Neuronal stem cell (in vitro differentiated cells): ENCODE data around the gene COQ3.

Experiments used
- DNase-seq: peaks from one replicate; pipeline ENCODE4 v3.0.0-alpha.2; 2013; ENCODE audit warnings: low spot score
- H2AFZ ChIP-seq: one replicate; pipeline ENCODE4 v1.6.1; 2013; ENCODE audit warnings: mild to moderate bottlenecking, low read length, inconsistent platforms
- H2AK5ac ChIP-seq: 2 replicates; pipeline ENCODE4 v1.6.1; 2013; ENCODE audit warnings: low read depth, mild to moderate bottlenecking, inconsistent platforms, low read length, moderate library complexity, mixed read lengths
- H2BK120ac ChIP-seq: 2 replicates; pipeline ENCODE4 v1.6.1; 2013; ENCODE audit warnings: low read depth, mild to moderate bottlenecking, inconsistent platforms, low read length, moderate library complexity, mixed read lengths
- H2BK12ac ChIP-seq: one replicate; pipeline ENCODE4 v1.6.1; 2013; ENCODE audit warnings: low read length, inconsistent platforms
- H2BK15ac ChIP-seq: 2 replicates; pipeline ENCODE4 v1.6.1; 2013; ENCODE audit warnings: mild to moderate bottlenecking, low read length, inconsistent platforms, mixed read lengths
- H2BK5ac ChIP-seq: one replicate; pipeline ENCODE4 v1.6.1; 2013; ENCODE audit warnings: inconsistent platforms, mild to moderate bottlenecking, low read length, moderate library complexity
- H3K14ac ChIP-seq: one replicate; pipeline ENCODE4 v1.6.1; 2013; ENCODE audit warnings: low read length, inconsistent platforms
- H3K18ac ChIP-seq: 2 replicates; pipeline ENCODE4 v1.6.1; 2013; ENCODE audit warnings: low read length, inconsistent platforms
- H3K23ac ChIP-seq: 2 replicates; pipeline ENCODE4 v1.6.1; 2013; ENCODE audit warnings: low read depth, mild to moderate bottlenecking, mixed read lengths, low read length, inconsistent platforms; ENCODE audit not compliant: poor library complexity
- H3K27ac ChIP-seq: replicated peaks from 3 replicates; pipeline ENCODE4 v1.5.1; 2013; ENCODE audit warnings: low read length, inconsistent platforms
- H3K27me3 ChIP-seq, 3 experiments: 2 replicates each; pipeline ENCODE4 v1.6.1; 2013; ENCODE audit warnings: low read length in 3 of 3, mild to moderate bottlenecking in 2 of 3, inconsistent platforms in 1 of 3, low read depth in 1 of 3, mixed read lengths in 1 of 3, moderate library complexity in 1 of 3; ENCODE audit not compliant: control insufficient read depth in 3 of 3, insufficient read depth in 3 of 3
- H3K36me3 ChIP-seq, 2 donors: replicated peaks in 1 of 2; 2 replicates each; pipeline ENCODE4 v1.6.1; 2013; ENCODE audit warnings: low read length in 2 of 2; ENCODE audit not compliant: control insufficient read depth in 2 of 2, insufficient read depth in 2 of 2
- H3K4ac ChIP-seq: 2 replicates; pipeline ENCODE4 v1.6.1; 2013; ENCODE audit warnings: inconsistent platforms, mild to moderate bottlenecking, low read length, moderate library complexity
- H3K4me1 ChIP-seq, 2 donors: 1 replicate in 1 of 2; 2 replicates in 1 of 2; pipeline ENCODE4 v1.6.1; 2013; ENCODE audit warnings: low read length in 2 of 2, low read depth in 1 of 2; ENCODE audit not compliant: control insufficient read depth in 2 of 2, insufficient read depth in 1 of 2
- H3K4me2 ChIP-seq: one replicate; pipeline ENCODE4 v1.6.1; 2013; ENCODE audit warnings: mild to moderate bottlenecking, low read length, inconsistent platforms; ENCODE audit not compliant: insufficient read depth, poor library complexity, severe bottlenecking
- H3K4me3 ChIP-seq, 2 donors: 2 replicates each; pipeline ENCODE4 v1.5.1; 2013; ENCODE audit warnings: low read length in 2 of 2, mild to moderate bottlenecking in 2 of 2, inconsistent platforms in 1 of 2, moderate library complexity in 1 of 2
- H3K79me1 ChIP-seq: one replicate; pipeline ENCODE4 v1.6.1; 2013; ENCODE audit warnings: low read depth, mild to moderate bottlenecking, inconsistent platforms, low read length, moderate library complexity
- H3K9ac ChIP-seq: one replicate; pipeline ENCODE4 v1.6.1; 2013; ENCODE audit warnings: mild to moderate bottlenecking, low read depth, low read length, inconsistent platforms; ENCODE audit not compliant: poor library complexity
- H3K9me3 ChIP-seq, 2 donors: replicated peaks in 1 of 2; 2 replicates each; pipeline versions ENCODE3 to v1.6.1; 2013; ENCODE audit warnings: low read length in 2 of 2, mild to moderate bottlenecking in 2 of 2, inconsistent platforms in 1 of 2, low read depth in 1 of 2, mixed read lengths in 1 of 2, moderate library complexity in 1 of 2; ENCODE audit not compliant: control insufficient read depth in 2 of 2, insufficient read depth in 1 of 2
- H4K8ac ChIP-seq: one replicate; pipeline ENCODE4 v1.6.1; 2013; ENCODE audit warnings: low read depth, mild to moderate bottlenecking, inconsistent platforms, low read length, moderate library complexity
- H4K91ac ChIP-seq: one replicate; pipeline ENCODE4 v1.6.1; 2013; ENCODE audit warnings: low read length, low read depth, mild to moderate bottlenecking, inconsistent platforms; ENCODE audit not compliant: poor library complexity
- WGBS, 2 donors: extraction: QIAGEN DNeasy Blood & Tissue Kit; methylation state at CpG; one replicate each; pipeline ENCODE4 v1.1.7; 2013; ENCODE audit warnings: missing lambda C conversion rate in 2 of 2, mixed read lengths in 1 of 2; ENCODE audit not compliant: insufficient read length in 2 of 2, insufficient replicate concordance in 1 of 2; ENCODE audit errors: extremely low coverage in 2 of 2; 5-methylcytosine and 5-hydroxymethylcytosine counted together

COQ3 gene

GRCh38 chr6:99415446-99415845, 21.5 kb upstream of the COQ3 start:
- H2BK12ac ChIP-seq = no peak overlapping the region
- no peak overlapping the region for H2BK5ac ChIP-seq
- H3K36me3 ChIP-seq = peaks cover 4 to 68% of the 10 kb centered on the region in 2 donors
- no peak overlapping the region for H4K91ac ChIP-seq
- H3K27ac ChIP-seq = no peak overlapping the region
- H3K9ac ChIP-seq = no peak overlapping the region
- no peak for DNase-seq
- no peak overlapping the region for H3K18ac ChIP-seq
- no peak overlapping the region for H3K14ac ChIP-seq
- no peak overlapping the region for H3K4me3 ChIP-seq
- no peak overlapping the region for H2AK5ac ChIP-seq
- peaks cover 1% of the 10 kb centered on the region for H3K79me1 ChIP-seq
- no peaks in the 10 kb centered on the region for H3K27me3 ChIP-seq
- peaks cover 2 to 4% of the 10 kb centered on the region in 2 donors for H3K4me1 ChIP-seq
- no peak overlapping the region for H2BK15ac ChIP-seq
- H2AFZ ChIP-seq = no peak overlapping the region
- H4K8ac ChIP-seq = no peak overlapping the region
- H3K4me2 ChIP-seq = no peak overlapping the region
- H3K4ac ChIP-seq = no peak overlapping the region
- H2BK120ac ChIP-seq = no peak overlapping the region
- no peak overlapping the region for H3K23ac ChIP-seq
- H3K9me3 ChIP-seq = peaks cover 0 to 12% of the 10 kb centered on the region in 2 donors

DNA sequence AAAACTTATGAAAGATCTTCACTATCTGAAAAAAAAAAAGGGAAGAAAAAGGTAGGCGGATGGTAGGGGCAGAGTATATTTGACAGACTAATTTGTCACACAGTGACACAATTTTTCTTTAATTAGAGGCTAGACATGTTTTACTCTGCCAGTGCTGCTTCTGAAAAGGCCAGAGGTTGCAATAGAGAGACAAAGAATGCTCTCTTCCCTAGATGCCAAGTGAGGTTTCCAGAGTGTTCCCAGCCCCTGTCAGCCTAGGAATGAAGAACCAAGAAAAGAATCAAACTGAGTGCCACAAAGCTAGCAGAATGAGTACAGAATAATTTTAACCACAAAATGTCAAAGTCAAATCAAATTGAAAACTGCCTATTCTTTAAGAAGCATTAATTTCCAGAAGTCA, 18.1 kb upstream of the COQ3 start:
- peaks cover 11 to 94% of the 10 kb centered on the region in 2 donors for H3K36me3 ChIP-seq

GRCh38 chr6:99409672-99410071, 15.7 kb upstream of the COQ3 start:
- H3K4me3 ChIP-seq = no peak overlapping the region
- H3K4me2 ChIP-seq = no peak overlapping the region
- peaks cover 2 to 4% of the 10 kb centered on the region in 2 donors for H3K4me1 ChIP-seq
- no peak overlapping the region for H4K91ac ChIP-seq
- no peak overlapping the region for H2BK15ac ChIP-seq
- H2AFZ ChIP-seq = no peak overlapping the region
- no peak overlapping the region for H3K4ac ChIP-seq
- no peak overlapping the region for H2BK120ac ChIP-seq
- no peak overlapping the region for H2BK12ac ChIP-seq
- H3K36me3 ChIP-seq = peaks cover 21 to 100% of the 10 kb centered on the region in 2 donors
- DNase-seq = no peak
- no peak overlapping the region for H4K8ac ChIP-seq
- no peak overlapping the region for H3K9ac ChIP-seq
- no peaks in the 10 kb centered on the region for H3K9me3 ChIP-seq
- no peak overlapping the region for H2BK5ac ChIP-seq
- peaks cover 1% of the 10 kb centered on the region for H3K79me1 ChIP-seq
- no peak overlapping the region for H3K18ac ChIP-seq
- no peak overlapping the region for H2AK5ac ChIP-seq
- no peak overlapping the region for H3K27ac ChIP-seq
- H3K23ac ChIP-seq = no peak overlapping the region
- no peak overlapping the region for H3K14ac ChIP-seq
- no peaks in the 10 kb centered on the region for H3K27me3 ChIP-seq

More for the DNA sequence above, 18.1 kb upstream of the COQ3 start:
- Histone ChIP-seq H2BK12ac (no peak overlapping the region), H3K4me1 (peaks cover 2 to 4% of the 10 kb centered on the region in 2 donors), H3K27me3 (no peaks in the 10 kb centered on the region), H3K14ac (no peak overlapping the region), H3K23ac (no peak overlapping the region), H2BK5ac (no peak overlapping the region), H3K4me2 (no peak overlapping the region), H2BK120ac (no peak overlapping the region), H3K4me3 (no peak overlapping the region), H3K9me3 (peaks cover 0 to 9% of the 10 kb centered on the region in 2 donors), H2AFZ (no peak overlapping the region), H3K18ac (no peak overlapping the region), H2AK5ac (no peak overlapping the region), H3K4ac (no peak overlapping the region), H2BK15ac (no peak overlapping the region), H3K9ac (no peak overlapping the region), H4K91ac (no peak overlapping the region), H3K27ac (peak overlapping the region; percentile 1), H4K8ac (no peak overlapping the region), H3K79me1 (peaks cover 1% of the 10 kb centered on the region)
- DNase-seq = no peak
- WGBS, 2 donors = no CpG with 5 or more reads among the region's 1 CpG

GRCh38 chr6:99407076-99407475, 13.1 kb upstream of the COQ3 start:
- Histone ChIP-seq H2BK5ac (no peak overlapping the region), H2BK12ac (no peak overlapping the region), H2BK15ac (no peak overlapping the region), H2AFZ (no peak overlapping the region), H3K4me2 (no peak overlapping the region), H2BK120ac (no peak overlapping the region), H3K14ac (no peak overlapping the region), H3K27ac (no peak overlapping the region), H3K4me3 (no peak overlapping the region), H4K91ac (no peak overlapping the region), H3K23ac (no peak overlapping the region), H3K79me1 (peaks cover 1% of the 10 kb centered on the region), H3K4me1 (no peaks in the 10 kb centered on the region), H3K4ac (no peak overlapping the region), H3K27me3 (no peaks in the 10 kb centered on the region), H3K36me3 (peaks cover 25 to 100% of the 10 kb centered on the region in 2 donors), H4K8ac (no peak overlapping the region), H3K18ac (no peak overlapping the region), H2AK5ac (no peak overlapping the region), H3K9me3 (no peaks in the 10 kb centered on the region), H3K9ac (no peak overlapping the region)
- DNase-seq = no peak
- WGBS, 2 donors = no CpG with 5 or more reads among the region's 7 CpGs
